Measurements from ENCODE around the gene ZBTB8B.

DNA sequence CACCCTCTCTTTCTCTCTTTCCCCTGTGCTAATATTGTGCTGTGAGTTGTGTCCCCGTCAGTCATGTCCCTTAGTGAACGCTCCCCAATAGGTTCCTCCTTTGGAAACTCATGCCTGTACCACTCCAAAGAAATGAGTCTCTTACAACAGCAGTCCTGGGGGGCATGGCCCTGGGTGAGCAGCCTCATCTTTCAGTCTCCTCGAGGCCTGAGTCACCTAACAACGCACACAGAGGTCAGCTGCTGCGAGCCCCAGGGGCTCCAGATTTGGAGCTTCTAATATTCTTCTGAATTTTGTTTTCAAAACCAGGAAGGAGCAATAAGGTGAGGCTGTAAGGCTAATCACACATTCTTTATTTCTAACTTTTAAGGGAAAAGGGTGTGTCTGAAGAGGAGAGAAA lies 43.9 kb downstream of the ZBTB8B start:
- TF ChIP-seq, protein P1, sequence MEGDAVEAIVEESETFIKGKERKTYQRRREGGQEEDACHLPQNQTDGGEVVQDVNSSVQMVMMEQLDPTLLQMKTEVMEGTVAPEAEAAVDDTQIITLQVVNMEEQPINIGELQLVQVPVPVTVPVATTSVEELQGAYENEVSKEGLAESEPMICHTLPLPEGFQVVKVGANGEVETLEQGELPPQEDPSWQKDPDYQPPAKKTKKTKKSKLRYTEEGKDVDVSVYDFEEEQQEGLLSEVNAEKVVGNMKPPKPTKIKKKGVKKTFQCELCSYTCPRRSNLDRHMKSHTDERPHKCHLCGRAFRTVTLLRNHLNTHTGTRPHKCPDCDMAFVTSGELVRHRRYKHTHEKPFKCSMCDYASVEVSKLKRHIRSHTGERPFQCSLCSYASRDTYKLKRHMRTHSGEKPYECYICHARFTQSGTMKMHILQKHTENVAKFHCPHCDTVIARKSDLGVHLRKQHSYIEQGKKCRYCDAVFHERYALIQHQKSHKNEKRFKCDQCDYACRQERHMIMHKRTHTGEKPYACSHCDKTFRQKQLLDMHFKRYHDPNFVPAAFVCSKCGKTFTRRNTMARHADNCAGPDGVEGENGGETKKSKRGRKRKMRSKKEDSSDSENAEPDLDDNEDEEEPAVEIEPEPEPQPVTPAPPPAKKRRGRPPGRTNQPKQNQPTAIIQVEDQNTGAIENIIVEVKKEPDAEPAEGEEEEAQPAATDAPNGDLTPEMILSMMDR (IDR thresholded peaks at IDR 0.05) = no peak
- no peak for TF ChIP-seq POLR2A (IDR thresholded peaks at IDR 0.05)
